Activated CD4-positive, alpha-beta T cell treated with anti-CD3 and anti-CD28 coated beads, Interleukin-2, amount 50 U/mL, for 16 hours (primary cell): Measurements from ENCODE around the gene BAG5.
"Not testable (repeated sequence)": the region's sequence is repeated elsewhere in the genome, so short reads cannot be mapped to it uniquely, and the experiment has no call there.

Experiments used
- DNase-seq: peaks from one replicate; pipeline ENCODE4 v3.0.0-alpha.2; 2020

Gene BAG5

GRCh38 chr14:103562429-103563225 lies at the start of gene BAG5, which contains the start of gene COA8:
Gene BAG5, minus strand, starts transcription at chr14:103562657. Its CDS starts 1,493 bp downstream, at chr14:103561164.
Gene COA8, plus strand, starts transcription at chr14:103562960. Its CDS starts 42 bp downstream, at chr14:103563002.
- DNase-seq, result peak; percentile 90

- DNase-seq, result no peak
Observed at GRCh38 chr14:103611215-103611614, 48.8 kb upstream of the BAG5 start.

- DNase-seq, result not testable (repeated sequence)
Observed at GRCh38 chr14:103609081-103609480, 46.6 kb upstream of the BAG5 start.

- no peak for DNase-seq
Observed at GRCh38 chr14:103607822-103608221, 45.4 kb upstream of the BAG5 start.

- DNase-seq, result peak; percentile 78
Observed at GRCh38 chr14:103606963-103607668, 44.7 kb upstream of the BAG5 start.

- no peak for DNase-seq
Observed at GRCh38 chr14:103604620-103605019, 42.2 kb upstream of the BAG5 start.

GRCh38 chr14:103600503-103600902 lies 38.0 kb upstream of the BAG5 start:
- no peak for DNase-seq

- no peak for DNase-seq
Observed at GRCh38 chr14:103597623-103598377, 35.3 kb upstream of the BAG5 start.

- no peak for DNase-seq
Observed at GRCh38 chr14:103594265-103594664, 31.8 kb upstream of the BAG5 start.

GRCh38 chr14:103593577-103593976 lies 31.1 kb upstream of the BAG5 start:
- DNase-seq, result peak; percentile 26

GRCh38 chr14:103584326-103584915 lies 22.0 kb upstream of the BAG5 start:
- DNase-seq, result no peak

GRCh38 chr14:103581954-103582703 lies 19.7 kb upstream of the BAG5 start:
- no peak for DNase-seq

GRCh38 chr14:103581206-103581605 lies 18.7 kb upstream of the BAG5 start:
- no peak for DNase-seq

GRCh38 chr14:103578401-103579075 lies 16.1 kb upstream of the BAG5 start:
- no peak for DNase-seq

- DNase-seq, result no peak
Observed at GRCh38 chr14:103576371-103577024, 14.0 kb upstream of the BAG5 start.

- DNase-seq, result no peak
Observed at GRCh38 chr14:103574707-103575285, 12.3 kb upstream of the BAG5 start.

- no peak for DNase-seq
Observed at GRCh38 chr14:103574104-103574503, 11.6 kb upstream of the BAG5 start.

- DNase-seq, result no peak
Observed at GRCh38 chr14:103569408-103569807, 7.0 kb upstream of the BAG5 start.

- DNase-seq, result no peak
Observed at GRCh38 chr14:103568952-103569351, 6.5 kb upstream of the BAG5 start.

GRCh38 chr14:103563844-103564505 lies 1.5 kb upstream of the BAG5 start:
- no peak for DNase-seq
